ENCODE results near the gene ATG4B.
A peak's percentile ranks its signal among the peaks of the same experiment; 100 is the strongest.
"Not testable (repeated sequence)": the region's sequence is repeated elsewhere in the genome, so short reads cannot be mapped to it uniquely, and the experiment has no call there.

ATG4B gene

GRCh38 chr2:241637018-241637794, at the start of gene ATG4B, which contains the start of gene THAP4:
Gene ATG4B, plus strand, starts transcription at chr2:241637693. Its CDS starts 22 bp downstream, at chr2:241637715.
Gene THAP4, minus strand, starts transcription at chr2:241637158. Its CDS starts 141 bp downstream, at chr2:241637017.
- peak; percentile 28 to 64 for DNase-seq (ENCODE audit: extremely low read depth in 1 of 2, low read depth in 1 of 2)

- DNase-seq (ENCODE audit: extremely low read depth in 1 of 2, low read depth in 1 of 2), result not testable (repeated sequence)
Measured at GRCh38 chr2:241589863-241590262, 47.6 kb upstream of the ATG4B start.

GRCh38 chr2:241590496-241591455, 46.7 kb upstream of the ATG4B start:
- not testable (repeated sequence) for DNase-seq (ENCODE audit: extremely low read depth in 1 of 2, low read depth in 1 of 2)

- DNase-seq (ENCODE audit: extremely low read depth in 1 of 2, low read depth in 1 of 2), result no peak
Measured at GRCh38 chr2:241592126-241592845, 45.2 kb upstream of the ATG4B start.

GRCh38 chr2:241593271-241593670, 44.2 kb upstream of the ATG4B start:
- DNase-seq (ENCODE audit: extremely low read depth in 1 of 2, low read depth in 1 of 2), result no peak

GRCh38 chr2:241595600-241596140, 41.8 kb upstream of the ATG4B start:
- DNase-seq (ENCODE audit: extremely low read depth in 1 of 2, low read depth in 1 of 2), result no peak

GRCh38 chr2:241597561-241597960, 39.9 kb upstream of the ATG4B start:
- no peak for DNase-seq (ENCODE audit: extremely low read depth in 1 of 2, low read depth in 1 of 2)

- DNase-seq (ENCODE audit: extremely low read depth in 1 of 2, low read depth in 1 of 2), result no peak
Measured at GRCh38 chr2:241598061-241598460, 39.4 kb upstream of the ATG4B start.

- DNase-seq (ENCODE audit: extremely low read depth in 1 of 2, low read depth in 1 of 2), result no peak
Measured at GRCh38 chr2:241598487-241598886, 39.0 kb upstream of the ATG4B start.

GRCh38 chr2:241599615-241600014, 37.9 kb upstream of the ATG4B start:
- DNase-seq (ENCODE audit: extremely low read depth in 1 of 2, low read depth in 1 of 2), result no peak

GRCh38 chr2:241601841-241602240, 35.7 kb upstream of the ATG4B start:
- DNase-seq (ENCODE audit: extremely low read depth in 1 of 2, low read depth in 1 of 2), result no peak

- DNase-seq (ENCODE audit: extremely low read depth in 1 of 2, low read depth in 1 of 2), result no peak
Measured at GRCh38 chr2:241602720-241603119, 34.8 kb upstream of the ATG4B start.

GRCh38 chr2:241603686-241604085, 33.8 kb upstream of the ATG4B start:
- DNase-seq (ENCODE audit: extremely low read depth in 1 of 2, low read depth in 1 of 2), result no peak

GRCh38 chr2:241606186-241606585, 31.3 kb upstream of the ATG4B start:
- DNase-seq (ENCODE audit: extremely low read depth in 1 of 2, low read depth in 1 of 2), result no peak

- no peak for DNase-seq (ENCODE audit: extremely low read depth in 1 of 2, low read depth in 1 of 2)
Measured at GRCh38 chr2:241607162-241607885, 30.2 kb upstream of the ATG4B start.

- no peak for DNase-seq (ENCODE audit: extremely low read depth in 1 of 2, low read depth in 1 of 2)
Measured at GRCh38 chr2:241608881-241609280, 28.6 kb upstream of the ATG4B start.

- DNase-seq (ENCODE audit: extremely low read depth in 1 of 2, low read depth in 1 of 2), result peak; percentile 82 to 84
Measured at GRCh38 chr2:241609859-241610793, 27.4 kb upstream of the ATG4B start.

- no peak for DNase-seq (ENCODE audit: extremely low read depth in 1 of 2, low read depth in 1 of 2)
Measured at GRCh38 chr2:241611062-241611461, 26.4 kb upstream of the ATG4B start.

Measured in activated CD8-positive, alpha-beta memory T cell treated with anti-CD3 and anti-CD28 coated beads for 1 hour (primary cell).